Transverse colon (tissue), 4 donors: Measurements from ENCODE around the gene ARHGDIG. TPM values are rescaled to one million over a fixed set of nuclear protein-coding genes. Genes with fewer than 3 reads are reported as not detected.

ENCODE experiments used
- DNase-seq: peaks from one replicate; pipeline ENCODE4 v3.0.0-alpha.2; 2019
- H3K27ac ChIP-seq, 4 donors: fragments of 200-600 bp; sonication (generic); 2 replicates each; pipeline ENCODE4 v1.5.1; 2016 to 2018; ENCODE audit warnings: inconsistent platforms in 4 of 4
- H3K27me3 ChIP-seq: fragments of 200-600 bp; sonication (generic); 2 replicates; pipeline ENCODE4 v1.5.1; 2017; ENCODE audit warnings: inconsistent platforms
- H3K36me3 ChIP-seq, 4 donors: fragments of 200-600 bp; sonication (generic); 2 replicates each; pipeline ENCODE4 v1.5.1; 2017 to 2019; ENCODE audit warnings: inconsistent platforms in 4 of 4
- H3K4me1 ChIP-seq, 4 donors: fragments of 200-600 bp; sonication (generic); 2 replicates each; pipeline ENCODE4 v1.5.1; 2017 to 2020; ENCODE audit warnings: inconsistent platforms in 4 of 4
- H3K4me3 ChIP-seq, 4 donors: fragments of 200-600 bp; sonication (generic); 1 replicate in 1 of 4; 2 replicates in 3 of 4; pipeline versions ENCODE4 v1.5.1 to v1.6.1; 2017 to 2019; ENCODE audit warnings: inconsistent platforms in 4 of 4
- H3K9me3 ChIP-seq, 2 donors: fragments of 200-600 bp; sonication (generic); 2 replicates each; pipeline ENCODE4 v1.5.1; 2017 to 2019; ENCODE audit warnings: inconsistent platforms in 2 of 2
- CTCF ChIP-seq, 5 experiments: fragments of 200-600 bp in 3 of 5; fragments of 450-650 bp in 2 of 5; sonication (generic) in 3 of 5; IDR thresholded peaks; 1 replicate in 2 of 5; 2 replicates in 3 of 5; pipeline ENCODE4 v1.5.1; 2016 to 2017; ENCODE audit warnings: antibody characterized with exemption in 5 of 5, inconsistent platforms in 3 of 5, mild to moderate bottlenecking in 2 of 5, moderate library complexity in 1 of 5
- EP300 ChIP-seq: sonication (generic); formaldehyde crosslinking; IDR thresholded peaks from one replicate; pipeline ENCODE4 v1.6.1; 2017; ENCODE audit warnings: antibody characterized with exemption, low read depth
- POLR2A ChIP-seq: fragments of 450-650 bp; IDR thresholded peaks from one replicate; pipeline ENCODE4 v1.6.1; 2016; ENCODE audit warnings: antibody characterized with exemption, mild to moderate bottlenecking, moderate library complexity
- POLR2AphosphoS5 ChIP-seq, 3 donors: sonication (generic); formaldehyde crosslinking; IDR thresholded peaks; one replicate each; pipeline ENCODE4 v1.6.1; 2016; ENCODE audit warnings: antibody characterized with exemption in 3 of 3
- WGBS, 2 donors: methylation state at CpG; one replicate each; pipeline ENCODE4 v1.1.5; 2018; ENCODE audit warnings: low coverage in 1 of 2; 5-methylcytosine and 5-hydroxymethylcytosine counted together
- in situ Hi-C, 4 donors: fragments of 200-750 bp; cut with MboI; loops; one replicate each; pipeline versions ENCODE4 v1.15.0 to v1.15.1; 2017; ENCODE audit warnings: low sequenced_read_pairs in 3 of 4, low pct_ligation_motif_present in 1 of 4, low pct_unique_long_range_greater_than_20kb in 1 of 4
- intact Hi-C: fragments of 100-400 bp; cut with DNase I; formaldehyde crosslinking; loops from one replicate; pipeline ENCODE4 v1.15.1; 2023; ENCODE audit warnings: low total_unique reads
- total RNA-seq, 4 donors: library from RNA; depleted of rRNA; stranded (reverse); fragments of >200 nt; gene quantifications; one replicate each; pipeline ENCODE4 v1.1.0, GENCODE V29; 2016

Gene ARHGDIG
- total RNA-seq, 4 donors from 2014 or later = 0.95 TPM; not detected in 3

GRCh38 chr16:270381-271255, 9.8 kb upstream of the ARHGDIG start:
- Histone ChIP-seq H3K4me1 (peaks cover 5 to 28% (median 20%) of the 10 kb centered on the region in 4 donors), H3K9me3 (no peaks in the 10 kb centered on the region), H3K36me3 (no peaks in the 10 kb centered on the region), H3K27ac (no peak overlapping the region), H3K4me3 (no peak overlapping the region), H3K27me3 (peaks cover 15% of the 10 kb centered on the region)
- in situ Hi-C loops = no loop called here
- no peak for DNase-seq
- intact Hi-C loops = no loop called here
- TF ChIP-seq POLR2AphosphoS5 (IDR thresholded peaks at IDR 0.05) (no peak), EP300 (no peak), POLR2A (no peak), CTCF (IDR thresholded peaks at IDR 0.05) (no peak)
- WGBS, 2 donors = 85% methylated on average over 21 of the region's 34 CpGs; no CpG with 5 or more reads in 1 of the 2 donors

GRCh38 chr16:272633-273546, 7.5 kb upstream of the ARHGDIG start:
- H3K4me1 ChIP-seq = peaks cover 5 to 24% (median 20%) of the 10 kb centered on the region in 4 donors
- peaks cover 15% of the 10 kb centered on the region for H3K27me3 ChIP-seq
- H3K36me3 ChIP-seq = no peaks in the 10 kb centered on the region
- no peak for TF ChIP-seq POLR2AphosphoS5 (IDR thresholded peaks at IDR 0.05)
- TF ChIP-seq CTCF (IDR thresholded peaks at IDR 0.05) = no peak
- DNase-seq = no peak
- H3K27ac ChIP-seq = no peak overlapping the region
- WGBS, 2 donors = 69% methylated on average over 35 of the region's 36 CpGs; no CpG with 5 or more reads in 1 of the 2 donors
- no peaks in the 10 kb centered on the region for H3K9me3 ChIP-seq
- intact Hi-C loops = no loop called here
- in situ Hi-C loops = no loop called here
- H3K4me3 ChIP-seq = no peak overlapping the region

GRCh38 chr16:273547-274421, 6.6 kb upstream of the ARHGDIG start:
- Histone ChIP-seq H3K4me1 (peaks cover 5 to 20% (median 16%) of the 10 kb centered on the region in 4 donors), H3K9me3 (no peaks in the 10 kb centered on the region), H3K36me3 (no peaks in the 10 kb centered on the region), H3K4me3 (no peak overlapping the region), H3K27me3 (peaks cover 19% of the 10 kb centered on the region), H3K27ac (no peak overlapping the region)
- peak; percentile 69 for DNase-seq
- 50 to 54% methylated on average over 2 to 22 of the region's 30 CpGs for WGBS, 2 donors
- intact Hi-C loops = no loop called here
- TF ChIP-seq CTCF (IDR thresholded peaks at IDR 0.05) = no peak
- no peak for TF ChIP-seq POLR2AphosphoS5 (IDR thresholded peaks at IDR 0.05)
- TF ChIP-seq EP300 = no peak
- no peak for TF ChIP-seq POLR2A
- in situ Hi-C loops = no loop called here
